ENCODE measurements around the gene TTLL6.
A peak's percentile ranks its signal among the peaks of the same experiment; 100 is the strongest.
"Not testable (repeated sequence)": the region's sequence is repeated elsewhere in the genome, so short reads cannot be mapped to it uniquely, and the experiment has no call there.

The TTLL6 gene

GRCh38 chr17:48804936-48805411, 12.1 kb downstream of the TTLL6 start (continued):
- no peak for TF ChIP-seq ZSCAN18 (tag by site-specific recombination; IDR thresholded peaks at IDR 0.05)
- TF ChIP-seq ZNF660 (tag by site-specific recombination; IDR thresholded peaks at IDR 0.05): peak; percentile 33; the same call in 1 of the 2 replicates
- peak; percentile 96 for TF ChIP-seq SCRT1 (tag by site-specific recombination; IDR thresholded peaks at IDR 0.05; ENCODE audit: borderline replicate concordance)
- TF ChIP-seq HIC1 (tag by site-specific recombination; IDR thresholded peaks at IDR 0.05): no peak
- TF ChIP-seq ZNF747 (tag by site-specific recombination; IDR thresholded peaks at IDR 0.05): no peak
- no peak for TF ChIP-seq OSR2 (tag by site-specific recombination; IDR thresholded peaks at IDR 0.05)
- TF ChIP-seq ZNF266 (tag by site-specific recombination; IDR thresholded peaks at IDR 0.05; ENCODE audit: low read depth): no peak

GRCh38 chr17:48800626-48801217, 16.3 kb downstream of the TTLL6 start:
- CTCF ChIA-PET: interaction anchor here (0.6 to 8.0 kb wide), 6 partner anchors 10 to 232 kb away, joined by 3 to 336 read pairs (median 7); partner anchors contain the start of gene PRAC1
- POLR2A ChIA-PET: no interaction called here
- Histone ChIP-seq H3K36me3 (ENCODE audit: control insufficient read depth in 2 of 2, insufficient read depth in 1 of 2, low read length in 2 of 2) (no peaks in the 10 kb centered on the region), H3K4me1 (ENCODE audit: control insufficient read depth, insufficient read depth, low read length) (peaks cover 4% of the 10 kb centered on the region), H3K4me3 (ENCODE audit: low read depth, low read length) (no peak overlapping the region), H3K9me3 (ENCODE audit: control insufficient read depth, insufficient read depth, low read depth, low read length) (no peaks in the 10 kb centered on the region), H3K27ac (ENCODE audit: extremely low read depth, low read depth, low read length) (no peak overlapping the region)
- TF ChIP-seq ZNF670 (tag by site-specific recombination; IDR thresholded peaks at IDR 0.05; ENCODE audit: low read depth) (no peak), ZNF48 (tag by site-specific recombination; IDR thresholded peaks at IDR 0.05) (no peak), ZNF76 (tag by site-specific recombination; IDR thresholded peaks at IDR 0.05; ENCODE audit: borderline replicate concordance, low read depth) (no peak), ZNF121 (tag by site-specific recombination; IDR thresholded peaks at IDR 0.05) (no peak), PRDM6 (tag by site-specific recombination; IDR thresholded peaks at IDR 0.05) (no peak), ZNF645 (tag by site-specific recombination; IDR thresholded peaks at IDR 0.05) (no peak), ZFP3 (tag by site-specific recombination; IDR thresholded peaks at IDR 0.05; ENCODE audit: low read depth) (no peak)

GRCh38 chr17:48799069-48799723, 17.8 kb downstream of the TTLL6 start:
- Histone ChIP-seq H3K27ac (ENCODE audit: extremely low read depth, low read depth, low read length) (no peak overlapping the region), H3K9me3 (ENCODE audit: control insufficient read depth, insufficient read depth, low read depth, low read length) (no peaks in the 10 kb centered on the region), H3K4me3 (ENCODE audit: low read depth, low read length) (no peak overlapping the region), H3K4me1 (ENCODE audit: control insufficient read depth, insufficient read depth, low read length) (no peaks in the 10 kb centered on the region; the same call in 1 of the 2 replicates), H3K36me3 (ENCODE audit: control insufficient read depth in 2 of 2, insufficient read depth in 1 of 2, low read length in 2 of 2) (no peaks in the 10 kb centered on the region)
- TF ChIP-seq ZNF175 (tag by site-specific recombination; IDR thresholded peaks at IDR 0.05) (no peak), BCL11B (tag by site-specific recombination; IDR thresholded peaks at IDR 0.05; ENCODE audit: low read depth) (0 out of 2 replicates have a peak, but pooled peaks have one; percentile 18)
- CTCF ChIA-PET: interaction anchor here (0.7 to 8.0 kb wide), 9 partner anchors 9 to 132 kb away, joined by 3 to 336 read pairs (median 8); no protein-coding TSS in a partner anchor
- POLR2A ChIA-PET: no interaction called here

GRCh38 chr17:48796163-48796522, 20.9 kb downstream of the TTLL6 start:
- H3K4me1 ChIP-seq (ENCODE audit: control insufficient read depth, insufficient read depth, low read length); H3K27ac ChIP-seq (ENCODE audit: extremely low read depth, low read depth, low read length); POLR2A ChIA-PET; H3K36me3 ChIP-seq (ENCODE audit: control insufficient read depth in 2 of 2, insufficient read depth in 1 of 2, low read length in 2 of 2); H3K4me3 ChIP-seq (ENCODE audit: low read depth, low read length); H3K9me3 ChIP-seq (ENCODE audit: control insufficient read depth, insufficient read depth, low read depth, low read length): not testable (repeated sequence)
- CTCF ChIA-PET: interaction anchor here (1.0 to 10.5 kb wide), 5 partner anchors 9 to 117 kb away, joined by 5 to 246 read pairs (median 8); partner anchors contain the start of genes HOXB13, PRAC1 and PRAC2

Data from HEK293 (cell line).